ENCODE measurements around the gene FMO5. TPM values are rescaled to one million over a fixed set of nuclear protein-coding genes. Genes with fewer than 3 reads are reported as not detected.
A peak's percentile ranks its signal among the peaks of the same experiment; 100 is the strongest.

The FMO5 gene
- total RNA-seq, 6 donors from 2014 or later, result 37.4 to 258 (median 121) TPM

- Histone ChIP-seq H3K27me3 (no peaks in the 10 kb centered on the region), H3K27ac (peak overlapping the region; percentile 2 to 65 (median 15)), H3K4me1 (peaks cover 9 to 45% (median 30%) of the 10 kb centered on the region in 4 donors), H3K4me3 (no peak overlapping the region), H3K36me3 (no peaks in the 10 kb centered on the region), H3K9me3 (no peaks in the 10 kb centered on the region)
- peak in 1 of 2 donors; percentile 56 for DNase-seq
- TF ChIP-seq POLR2AphosphoS5 (IDR thresholded peaks at IDR 0.05) (no peak), EP300 (IDR thresholded peaks at IDR 0.05) (no peak), CTCF (IDR thresholded peaks at IDR 0.05) (no peak), POLR2A (IDR thresholded peaks at IDR 0.05) (no peak)
- WGBS, 2 donors, result 57 to 61% methylated on average over 11 of the region's 11 CpGs
- ATAC-seq (ENCODE audit: low FRiP score in 2 of 2), result no peak
These were observed 14.0 kb upstream of the FMO5 start for GRCh38 chr1:147238925-147239820.

DNA sequence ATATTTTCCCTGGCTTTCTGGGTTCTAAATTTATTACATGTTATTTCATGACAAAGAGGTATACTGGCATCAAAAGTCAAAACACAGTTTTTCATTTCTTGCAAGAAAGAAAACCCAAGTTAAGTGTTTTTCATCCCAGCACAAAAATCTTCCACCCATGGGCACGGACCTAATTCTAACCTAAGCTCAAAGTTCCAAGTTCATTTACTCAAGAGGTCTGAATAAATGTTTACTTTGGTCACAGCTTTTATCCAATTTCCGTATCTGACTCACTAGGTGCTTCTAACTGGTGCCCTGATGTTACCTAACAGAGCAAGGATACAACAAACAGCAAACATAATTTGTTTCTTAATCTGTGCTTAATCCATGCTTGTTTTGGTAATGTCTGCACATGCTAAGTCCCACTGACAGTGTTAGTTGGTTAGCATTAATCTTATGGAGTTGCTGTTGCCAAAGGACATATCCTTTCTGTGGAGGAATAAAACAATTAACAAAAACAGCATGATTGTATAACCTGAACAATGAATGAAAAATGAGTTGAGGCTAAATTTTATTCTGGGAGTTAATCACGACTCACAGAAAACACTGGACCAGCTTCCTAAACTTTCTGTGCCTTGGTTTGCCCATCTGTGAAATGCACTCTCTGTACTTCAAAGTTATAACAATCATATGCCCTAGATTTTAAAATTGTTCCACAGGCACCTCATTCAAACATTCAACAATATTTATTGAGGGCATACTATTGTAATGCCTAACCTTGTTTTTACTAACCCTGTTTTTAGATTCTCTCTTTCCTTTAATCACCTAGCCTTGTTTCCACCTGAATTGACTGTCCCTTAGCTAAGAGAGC is 13.1 kb upstream of the FMO5 start:
- TF ChIP-seq EP300 (IDR thresholded peaks at IDR 0.05) (peak in 1 of 4 donors; percentile 55), CTCF (IDR thresholded peaks at IDR 0.05) (no peak)
- no peak for ATAC-seq (ENCODE audit: low FRiP score in 2 of 2)
- Histone ChIP-seq H3K27me3 (no peaks in the 10 kb centered on the region), H3K9me3 (no peaks in the 10 kb centered on the region), H3K36me3 (no peaks in the 10 kb centered on the region), H3K4me3 (no peak overlapping the region), H3K4me1 (peaks cover 3 to 42% (median 25%) of the 10 kb centered on the region in 4 donors), H3K27ac (peak overlapping the region in 2 of 4 donors; percentile 64 to 65)
- WGBS, 2 donors, result 48 to 67% methylated on average over 3 of the region's 3 CpGs
- DNase-seq, result no peak

GRCh38 chr1:147236959-147237791 is 12.0 kb upstream of the FMO5 start:
- Histone ChIP-seq H3K27me3 (no peaks in the 10 kb centered on the region), H3K36me3 (no peaks in the 10 kb centered on the region), H3K4me1 (peaks cover 3 to 39% (median 23%) of the 10 kb centered on the region in 4 donors), H3K9me3 (no peaks in the 10 kb centered on the region), H3K27ac (peak overlapping the region in 3 of 4 donors; percentile 17 to 64 (median 62)), H3K4me3 (no peak overlapping the region)
- WGBS, 2 donors, result 47 to 48% methylated on average over 2 to 3 of the region's 3 CpGs
- TF ChIP-seq POLR2A (IDR thresholded peaks at IDR 0.05) (no peak), CTCF (IDR thresholded peaks at IDR 0.05) (no peak), POLR2AphosphoS5 (IDR thresholded peaks at IDR 0.05) (no peak), EP300 (IDR thresholded peaks at IDR 0.05) (no peak)
- DNase-seq (peak; percentile 44 to 49), ATAC-seq (ENCODE audit: low FRiP score in 2 of 2) (peak in 1 of 2 donors; percentile 59)

DNA sequence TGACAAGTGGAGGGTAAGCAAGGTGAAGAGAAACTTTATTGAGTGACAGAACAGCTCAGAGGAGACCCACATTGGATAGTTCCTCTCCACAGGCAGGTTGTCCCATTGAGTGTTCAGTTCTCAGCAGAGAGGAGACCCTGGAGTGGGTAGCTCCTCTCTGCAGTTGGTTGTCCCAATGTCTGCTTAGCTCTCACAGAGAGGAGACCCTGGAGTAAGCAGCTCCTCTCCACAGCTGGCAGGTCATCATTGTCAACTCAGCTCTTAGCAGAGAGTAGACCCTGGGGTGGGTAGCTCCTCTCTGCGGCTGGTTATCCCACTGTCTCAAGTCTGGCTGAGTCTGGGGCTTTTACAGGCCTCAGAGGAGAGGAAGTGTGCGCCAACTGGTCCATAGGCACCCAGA is 11.3 kb upstream of the FMO5 start:
- H3K9me3 ChIP-seq, result no peaks in the 10 kb centered on the region
- H3K27ac ChIP-seq, result peak overlapping the region in 3 of 4 donors; percentile 17 to 64 (median 62)
- H3K4me3 ChIP-seq, result no peak overlapping the region
- H3K27me3 ChIP-seq, result no peaks in the 10 kb centered on the region
- peaks cover 0 to 36% (median 16%) of the 10 kb centered on the region in 4 donors for H3K4me1 ChIP-seq
- ATAC-seq (ENCODE audit: low FRiP score in 2 of 2), result no peak
- no peaks in the 10 kb centered on the region for H3K36me3 ChIP-seq
- TF ChIP-seq EP300 (IDR thresholded peaks at IDR 0.05), result no peak
- no peak for TF ChIP-seq CTCF (IDR thresholded peaks at IDR 0.05)
- TF ChIP-seq POLR2AphosphoS5 (IDR thresholded peaks at IDR 0.05), result no peak
- no peak for TF ChIP-seq POLR2A (IDR thresholded peaks at IDR 0.05)
- no peak for DNase-seq
- WGBS, 2 donors, result 80 to 100% methylated on average over 1 of the region's 2 CpGs

Data from upper lobe of left lung (tissue), 6 donors.